Stimulated activated CD8-positive, alpha-beta memory T cell treated with anti-CD3 and anti-CD28 coated beads, Interleukin-15, amount 100 ng/mL, for 4 hours (primary cell): ENCODE results near the gene CCDC159.
A peak's percentile ranks its signal among the peaks of the same experiment; 100 is the strongest.
"Not testable (repeated sequence)": the region's sequence is repeated elsewhere in the genome, so short reads cannot be mapped to it uniquely, and the experiment has no call there.

ENCODE experiments used
- DNase-seq, 2 donors: peaks; one replicate each; pipeline ENCODE4 v3.0.0-alpha.2; 2020; ENCODE audit warnings: low read depth in 2 of 2

The CCDC159 gene, protein sequence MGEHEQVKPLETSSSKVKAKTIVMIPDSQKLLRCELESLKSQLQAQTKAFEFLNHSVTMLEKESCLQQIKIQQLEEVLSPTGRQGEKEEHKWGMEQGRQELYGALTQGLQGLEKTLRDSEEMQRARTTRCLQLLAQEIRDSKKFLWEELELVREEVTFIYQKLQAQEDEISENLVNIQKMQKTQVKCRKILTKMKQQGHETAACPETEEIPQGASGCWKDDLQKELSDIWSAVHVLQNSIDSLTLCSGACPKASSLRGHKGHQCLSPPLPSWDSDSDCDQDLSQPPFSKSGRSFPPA

DNA sequence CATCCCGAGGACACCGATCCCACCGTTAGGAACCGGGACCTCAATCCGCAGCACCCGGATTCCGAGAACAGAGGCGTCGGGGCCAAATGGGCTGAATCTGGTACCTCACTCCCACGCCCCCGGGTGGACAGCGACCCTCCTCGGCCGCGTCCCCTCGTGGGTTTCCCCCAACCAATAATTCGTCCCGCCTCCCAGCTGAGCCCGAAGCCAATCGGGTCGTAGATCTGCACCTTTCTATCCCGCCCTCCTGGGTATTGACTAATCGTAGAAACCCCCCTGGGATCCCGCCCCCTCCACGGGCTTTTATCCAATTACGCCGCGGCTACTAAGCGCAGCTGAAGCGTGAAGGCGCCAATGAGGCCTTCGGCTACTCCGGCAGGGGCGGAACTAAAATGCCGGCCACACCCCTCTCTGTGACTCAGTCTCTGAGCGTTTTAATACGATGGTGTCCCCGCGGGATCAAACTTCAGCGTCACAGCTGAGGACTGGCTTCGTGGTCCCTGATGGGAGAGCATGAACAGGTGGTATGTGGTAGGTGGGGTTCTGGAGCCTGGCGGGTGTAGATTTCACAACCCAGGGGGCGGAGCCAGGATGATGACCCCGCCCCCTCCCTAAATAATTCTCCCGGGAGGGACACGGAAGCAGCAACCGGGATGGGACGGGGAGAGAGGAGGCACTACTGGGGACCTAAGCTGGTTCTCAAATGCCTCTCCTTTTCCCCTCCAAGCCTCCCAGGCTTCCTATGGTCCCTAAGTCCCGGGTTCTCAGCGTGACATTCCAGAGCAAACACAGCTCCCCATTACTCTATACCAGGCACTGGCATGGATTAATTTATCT, at the start of gene CCDC159, which contains the start of gene TMEM205:
Gene CCDC159 (plus strand): TSS at position 416 of the 837 bp plus-strand sequence. CDS start 88 bp downstream, at position 504.
Gene TMEM205 (minus strand): TSS at position 165 of the 837 bp plus-strand sequence. CDS start 649 bp downstream, outside the sequence.
- peak; percentile 96 to 99 for DNase-seq

DNA sequence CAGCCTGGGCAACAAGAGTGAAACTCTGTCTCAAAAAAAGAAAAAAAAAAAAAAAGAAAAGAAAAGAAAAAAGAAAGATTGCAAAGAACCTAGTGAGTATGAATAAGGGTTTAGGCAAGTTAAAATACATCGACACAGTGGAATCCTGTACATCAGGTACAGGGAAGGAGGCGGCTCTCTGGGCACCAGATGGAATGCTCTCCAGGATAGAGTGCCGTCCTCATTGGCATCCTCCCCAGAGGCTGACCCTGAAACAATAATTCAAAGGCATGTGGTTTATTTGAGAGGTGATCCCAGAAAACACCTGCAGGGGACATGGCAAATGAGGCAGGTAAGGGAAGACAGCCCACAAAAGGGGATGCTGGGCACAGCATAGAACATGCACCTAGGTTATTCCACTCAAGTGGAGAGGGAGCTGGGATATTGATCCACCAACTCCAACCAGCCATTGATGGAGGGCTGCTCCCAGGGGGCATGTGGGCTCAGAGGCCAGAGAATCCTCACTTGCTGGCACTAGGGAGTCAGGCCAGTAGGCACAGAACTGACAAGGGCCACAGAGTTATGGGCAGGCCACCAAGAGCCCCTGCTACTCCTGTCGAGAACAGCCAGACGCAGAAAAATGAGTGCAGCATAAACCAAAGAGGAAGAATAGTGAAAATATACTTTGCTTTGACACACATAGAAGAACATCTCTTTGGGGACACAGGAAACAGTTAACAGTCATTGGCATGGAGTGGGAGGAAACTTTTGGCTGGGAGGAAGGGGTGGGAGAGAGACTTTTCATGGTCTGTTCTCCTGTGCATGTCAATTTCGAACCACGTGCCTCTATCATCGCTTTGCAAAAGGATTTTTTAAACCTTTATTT, 46.1 kb upstream of the CCDC159 start:
- DNase-seq: no peak

DNA sequence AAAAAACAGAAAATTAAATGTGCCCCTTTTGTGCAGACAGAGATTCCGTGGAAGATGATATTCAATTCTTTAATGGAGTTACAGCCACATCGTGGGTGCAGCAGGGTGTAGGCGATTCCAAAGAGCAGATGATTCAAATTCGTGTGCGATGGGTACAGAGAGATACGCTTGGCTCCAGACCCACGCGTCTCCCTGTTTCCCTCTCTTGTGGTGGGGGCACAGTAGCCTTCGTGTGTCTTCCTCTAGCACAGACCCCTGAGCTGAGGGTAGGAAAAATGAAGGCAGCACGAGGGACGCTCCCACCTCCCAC, 45.6 kb upstream of the CCDC159 start:
- no peak for DNase-seq

DNA sequence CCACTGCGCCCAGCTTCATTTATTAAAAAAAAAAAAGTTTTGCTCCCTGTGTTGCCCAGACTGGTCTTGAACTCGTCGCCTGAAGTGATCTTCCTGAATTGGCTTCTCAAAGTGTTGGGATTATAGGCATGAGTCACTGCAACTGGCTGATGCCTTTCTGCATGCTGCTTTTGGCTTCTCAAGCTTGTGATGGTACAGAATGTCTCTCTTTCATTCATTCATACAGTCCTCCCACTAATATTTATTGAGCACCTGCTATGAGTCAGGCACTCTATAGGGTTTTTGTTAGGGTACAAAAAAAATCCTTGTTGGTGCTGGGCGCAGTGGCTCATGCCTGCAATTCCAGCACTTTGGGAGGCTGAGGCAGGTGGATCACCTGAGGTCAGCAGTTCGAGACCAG, 41.4 kb upstream of the CCDC159 start:
- no peak for DNase-seq

DNA sequence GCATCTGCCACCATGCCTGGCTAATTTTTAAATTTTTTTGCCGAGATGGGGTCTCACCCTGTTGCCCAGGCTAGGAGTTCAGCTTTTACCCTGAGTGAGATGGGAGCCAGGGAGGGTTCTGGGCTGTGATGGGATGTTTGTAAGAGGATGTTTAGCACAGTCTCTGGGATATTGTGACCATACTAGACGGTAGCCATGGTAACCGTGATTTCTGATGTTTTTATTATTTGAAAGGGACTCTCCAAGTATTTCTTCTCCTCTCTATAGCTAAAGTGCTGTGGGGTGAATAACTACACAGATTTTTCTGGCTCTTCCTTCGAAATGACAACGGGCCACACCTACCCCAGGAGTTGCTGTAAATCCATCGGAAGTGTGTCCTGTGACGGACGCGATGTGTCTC, 40.0 kb upstream of the CCDC159 start:
- no peak for DNase-seq

DNA sequence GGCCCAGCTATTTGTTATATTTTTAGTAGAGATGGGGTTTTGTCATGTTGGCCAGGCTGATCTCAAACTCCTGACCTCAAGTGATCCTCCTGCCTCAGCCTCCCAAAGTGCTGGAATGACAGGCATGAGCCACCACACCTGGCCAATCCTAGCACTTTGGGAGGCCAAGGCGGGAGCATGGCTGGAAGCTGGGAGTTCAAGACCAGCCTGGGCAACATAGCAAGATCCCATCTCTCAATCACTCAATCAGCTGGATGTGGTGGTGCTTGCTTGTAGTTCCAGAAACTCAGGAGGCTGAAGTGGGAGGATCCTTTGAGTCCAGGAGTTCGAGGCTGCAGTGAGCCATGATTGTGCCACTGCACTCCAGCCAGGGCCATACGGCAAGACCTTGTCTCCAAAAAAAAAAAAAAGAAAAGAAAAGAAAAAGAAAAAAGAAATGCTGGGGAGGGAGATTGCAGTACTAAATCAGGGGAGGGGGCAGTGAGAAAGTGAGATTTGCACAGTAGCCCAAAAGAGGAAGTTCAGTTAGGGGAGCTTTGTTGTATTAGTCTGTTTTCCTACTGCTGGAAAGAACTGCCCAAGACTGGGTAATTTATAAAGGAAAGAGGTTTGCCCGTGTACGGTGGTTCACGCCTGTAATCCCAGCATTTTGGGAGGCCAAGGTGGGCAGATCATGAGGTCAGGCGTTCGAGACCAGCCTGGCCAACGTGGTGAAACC, 25.9 kb upstream of the CCDC159 start:
- not testable (repeated sequence) for DNase-seq

DNA sequence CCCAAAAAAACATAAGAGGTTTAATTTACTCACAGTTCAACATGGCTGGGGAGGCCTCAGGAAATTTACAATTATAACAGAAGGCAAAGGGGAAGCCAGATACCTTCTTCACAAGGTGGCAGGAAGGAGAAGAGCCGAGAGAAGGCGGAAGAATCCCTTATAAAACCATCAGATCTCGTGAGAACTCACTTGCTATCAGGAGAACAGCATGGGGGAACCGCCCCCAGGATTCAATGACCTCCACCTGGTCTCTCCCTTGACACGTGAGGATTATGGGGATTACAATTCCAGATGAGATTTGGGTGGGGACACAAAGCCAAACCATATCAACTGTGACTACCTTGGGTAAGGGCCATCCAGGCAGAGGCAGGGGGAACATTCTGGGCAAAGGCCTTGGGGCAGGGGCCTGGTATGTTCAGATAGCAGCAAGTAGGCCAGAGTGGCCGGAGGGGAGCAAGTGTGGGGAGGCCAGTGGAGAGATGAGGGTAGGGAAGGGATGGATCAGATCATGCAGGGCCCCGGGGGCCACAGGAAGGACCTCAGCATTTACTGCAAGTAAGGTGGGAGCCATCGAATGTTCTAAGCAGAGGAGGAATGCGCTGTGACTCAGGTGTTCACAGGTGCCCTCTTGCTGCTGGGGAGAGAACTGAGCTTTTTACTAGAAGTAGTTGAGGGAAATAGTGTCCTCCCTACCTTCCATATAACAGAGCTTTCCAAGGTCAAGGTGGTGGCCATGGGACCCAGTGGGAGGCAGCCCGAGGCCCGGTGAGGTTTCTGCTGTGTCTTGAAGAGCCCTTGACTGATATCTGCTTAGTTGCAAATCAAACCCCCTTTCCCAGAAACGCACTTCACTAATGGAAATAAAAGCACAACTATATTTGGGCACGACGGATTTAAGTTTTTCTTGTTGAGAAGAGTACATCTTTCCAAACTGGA, 24.9 kb upstream of the CCDC159 start:
- DNase-seq: no peak

DNA sequence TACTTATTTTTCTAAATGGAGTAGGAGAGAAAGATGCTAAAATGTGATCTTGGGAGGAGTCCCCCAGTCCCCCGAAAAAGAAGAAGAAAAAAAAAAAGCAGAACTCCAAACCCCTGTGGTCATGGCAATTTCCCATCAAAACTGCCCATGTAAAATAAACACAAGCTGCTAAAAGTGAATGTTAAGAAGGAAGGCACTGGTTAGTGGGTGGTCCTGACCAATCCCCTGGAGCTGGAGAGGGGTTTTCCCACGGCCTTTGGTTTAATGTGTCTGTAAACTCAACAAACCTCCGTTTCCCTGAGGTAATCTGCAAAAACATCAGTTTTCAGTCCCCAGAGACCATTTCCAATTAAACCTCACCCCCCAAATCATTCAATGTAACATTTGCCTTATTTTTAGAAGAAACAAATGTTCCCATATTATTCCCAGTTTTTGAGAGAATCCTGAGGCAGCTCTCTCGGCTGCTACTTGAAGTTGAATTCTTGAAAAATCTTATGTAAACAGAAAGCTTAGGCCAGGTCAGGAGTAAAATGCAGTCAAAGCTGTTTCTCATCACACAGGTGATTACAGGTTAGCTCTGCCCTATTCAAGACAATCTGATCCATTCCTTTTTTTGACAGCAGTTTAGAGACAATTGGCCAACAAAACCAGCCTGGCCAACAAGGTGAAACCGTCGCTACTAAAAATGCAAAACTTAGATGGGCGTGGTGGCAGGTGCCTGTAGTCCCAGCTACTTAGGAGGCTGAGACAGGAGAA, 23.9 kb upstream of the CCDC159 start:
- no peak for DNase-seq

DNA sequence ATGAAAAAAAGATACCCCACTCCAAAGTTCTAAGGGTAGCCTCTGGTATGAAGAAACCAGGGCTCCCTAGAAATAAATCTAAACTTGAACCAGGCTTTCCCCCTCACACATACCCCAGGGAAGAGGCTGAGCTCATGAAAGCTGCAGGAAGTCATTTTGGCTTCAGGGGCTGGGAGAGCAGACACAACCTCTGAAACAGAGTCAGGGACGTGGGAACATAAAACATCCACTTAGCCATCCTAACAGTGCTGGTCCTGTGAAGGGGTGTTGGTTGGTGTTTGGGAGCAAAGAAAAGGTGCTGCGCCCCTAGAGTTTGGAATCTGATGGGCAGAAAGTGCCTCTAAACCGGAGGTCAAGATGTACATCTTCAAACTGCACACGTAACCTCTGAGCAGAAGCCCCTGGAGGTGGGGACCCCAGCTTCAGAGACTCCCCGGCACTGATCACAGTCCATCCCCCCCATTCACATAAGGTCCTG, 22.7 kb upstream of the CCDC159 start:
- DNase-seq: no peak

DNA sequence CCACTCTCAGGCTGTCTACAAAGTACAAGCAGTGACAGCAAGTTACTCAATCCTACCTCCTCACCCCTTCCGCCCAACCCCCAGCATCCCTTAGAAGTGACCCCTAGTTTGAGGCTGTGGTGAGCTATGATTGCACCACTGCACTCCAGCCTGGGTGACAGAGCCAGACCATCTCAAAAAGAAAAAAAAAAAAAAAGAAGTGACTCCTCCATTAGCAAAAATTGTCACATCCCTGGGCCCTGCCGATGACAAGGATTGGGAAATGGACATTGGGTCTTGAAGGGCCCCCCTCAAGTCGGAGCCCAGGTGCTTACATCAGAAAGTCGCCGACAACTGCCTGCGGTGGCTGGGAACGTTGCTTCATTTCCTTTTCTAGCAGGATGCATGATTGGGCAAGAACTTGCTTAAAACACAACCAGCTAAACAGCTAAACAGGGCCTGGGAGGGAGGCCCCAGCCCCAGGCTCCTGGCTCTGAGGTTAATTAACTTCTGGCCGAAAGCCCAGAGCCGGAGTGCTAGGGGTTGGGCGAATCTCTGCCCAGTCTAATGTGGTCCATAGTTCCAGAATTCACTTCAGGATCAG, 22.1 kb upstream of the CCDC159 start:
- no peak for DNase-seq

DNA sequence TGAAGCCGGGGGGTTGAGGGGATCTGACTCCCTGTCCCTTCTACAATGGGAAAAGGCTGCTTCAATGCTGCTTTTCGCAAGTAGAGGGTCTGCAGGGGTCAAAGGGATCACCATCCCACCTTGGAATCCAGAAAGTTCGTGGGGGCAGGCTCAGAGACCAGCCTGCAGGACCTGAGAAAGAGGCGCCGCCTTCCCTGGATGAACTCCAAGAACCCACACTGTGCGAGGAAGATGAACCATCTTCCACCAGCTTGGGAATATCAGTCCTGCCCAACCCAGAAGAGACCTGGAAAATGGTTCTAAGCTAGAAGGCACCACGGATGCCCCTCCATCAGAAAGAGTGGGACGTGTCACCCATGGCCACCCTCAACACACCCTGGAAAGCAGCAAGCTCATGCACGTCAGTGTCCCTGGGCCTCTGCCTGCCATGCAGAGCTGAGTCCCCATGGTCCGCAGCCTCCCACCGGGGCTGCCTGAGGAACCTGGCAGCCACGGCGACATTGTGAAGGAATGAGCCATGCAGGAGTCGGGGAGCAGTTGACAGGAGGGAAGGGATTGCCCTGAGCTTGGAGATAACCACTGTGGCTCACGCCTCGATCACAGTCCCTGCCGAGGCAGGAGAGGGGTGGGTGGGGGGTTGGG, 21.4 kb upstream of the CCDC159 start:
- no peak for DNase-seq

DNA sequence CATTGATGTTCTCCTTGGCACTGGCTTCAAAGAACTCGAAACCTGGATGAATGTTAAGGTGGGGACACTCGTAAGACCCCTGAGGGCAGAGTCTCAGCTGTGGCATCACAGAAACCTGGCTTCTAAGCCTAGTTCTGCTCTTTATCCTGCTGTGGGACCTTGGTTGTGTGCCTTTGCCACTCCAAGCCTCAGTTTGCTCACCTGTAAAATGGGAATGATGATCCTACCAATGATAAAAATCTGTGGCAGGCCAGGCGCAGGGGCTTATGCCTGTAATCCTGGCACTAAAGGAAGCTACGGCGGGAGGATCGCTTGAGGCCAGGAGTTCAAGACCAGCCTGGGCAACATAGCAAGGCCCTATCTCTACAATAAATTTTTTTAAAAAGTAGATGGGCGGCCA, 20.8 kb upstream of the CCDC159 start:
- DNase-seq: no peak

DNA sequence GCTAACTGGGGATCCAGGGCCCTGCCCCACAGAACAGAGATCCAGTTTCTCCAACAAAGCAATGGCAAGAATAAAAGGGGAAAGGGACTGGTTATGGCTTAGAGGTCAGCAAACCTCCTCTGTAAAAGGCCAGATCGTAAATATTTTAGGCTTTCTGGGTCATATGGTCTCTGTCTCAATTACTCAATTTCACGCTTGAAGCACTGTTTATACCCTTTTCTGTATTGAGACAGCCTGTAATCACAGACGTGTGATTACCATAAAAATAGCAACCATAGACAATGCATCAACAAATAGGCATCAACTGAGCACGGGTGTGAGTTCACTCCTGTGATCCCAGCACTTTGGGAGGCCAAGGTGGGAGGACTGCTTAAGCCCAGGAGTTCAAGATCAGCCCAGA, 16.2 kb upstream of the CCDC159 start:
- DNase-seq: no peak

DNA sequence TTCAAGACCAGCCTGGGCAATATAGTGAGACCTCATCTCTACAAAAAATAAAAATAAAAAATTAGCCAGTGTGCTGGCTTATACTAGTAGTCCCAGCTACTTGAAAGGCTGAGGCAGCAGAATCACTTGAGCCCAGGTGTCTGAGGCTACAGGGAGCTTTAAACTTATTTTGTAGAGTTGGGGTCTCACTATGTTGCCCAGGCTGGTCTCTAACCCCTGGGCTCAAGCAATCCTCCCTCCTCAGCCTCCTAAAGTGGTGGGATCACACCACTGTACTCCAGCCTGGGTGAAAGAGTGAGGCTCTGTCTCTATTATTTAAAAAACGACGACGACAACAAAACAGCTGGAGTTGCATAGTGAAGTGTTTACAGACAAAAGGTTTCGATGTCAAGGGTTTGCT, 14.8 kb upstream of the CCDC159 start:
- DNase-seq: no peak

DNA sequence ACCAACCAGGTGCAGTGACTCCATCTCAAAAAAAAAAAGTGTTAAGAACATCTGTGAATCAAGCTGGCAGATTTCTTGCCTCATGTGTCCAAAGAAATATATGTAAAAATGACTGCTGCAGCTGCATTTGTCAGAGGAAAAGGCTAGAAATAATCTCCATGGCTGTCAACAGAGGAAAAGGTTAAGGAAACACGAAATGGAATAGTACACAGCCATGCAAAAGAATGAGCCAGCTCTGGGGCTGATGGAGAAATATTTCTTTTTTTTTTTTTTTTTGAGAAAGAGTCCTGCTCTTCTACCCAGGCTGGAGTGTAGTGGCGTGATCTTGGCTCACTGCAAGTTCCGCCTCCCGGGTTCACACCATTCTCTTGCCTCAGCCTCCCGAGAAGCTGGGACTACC, 13.5 kb upstream of the CCDC159 start:
- no peak for DNase-seq

DNA sequence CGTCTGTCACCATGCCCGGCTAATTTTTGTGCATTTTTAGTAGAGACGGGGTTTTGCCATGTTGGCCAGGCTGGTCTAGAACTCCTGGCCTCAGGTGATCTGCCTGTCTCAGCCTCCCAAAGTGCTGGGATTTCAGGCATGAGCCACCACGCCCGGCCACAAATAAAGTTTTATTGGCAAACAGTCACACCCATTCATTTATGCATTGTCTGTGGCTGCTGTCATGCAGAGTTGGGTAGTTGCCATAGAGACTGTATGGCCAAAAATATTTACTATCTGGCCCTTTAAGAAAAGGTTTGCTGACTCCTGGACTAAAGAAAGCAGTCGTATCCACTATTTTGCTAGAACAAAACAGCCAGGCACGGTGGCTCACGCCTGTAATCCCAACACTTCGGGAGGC, 12.5 kb upstream of the CCDC159 start:
- DNase-seq: not testable (repeated sequence)

DNA sequence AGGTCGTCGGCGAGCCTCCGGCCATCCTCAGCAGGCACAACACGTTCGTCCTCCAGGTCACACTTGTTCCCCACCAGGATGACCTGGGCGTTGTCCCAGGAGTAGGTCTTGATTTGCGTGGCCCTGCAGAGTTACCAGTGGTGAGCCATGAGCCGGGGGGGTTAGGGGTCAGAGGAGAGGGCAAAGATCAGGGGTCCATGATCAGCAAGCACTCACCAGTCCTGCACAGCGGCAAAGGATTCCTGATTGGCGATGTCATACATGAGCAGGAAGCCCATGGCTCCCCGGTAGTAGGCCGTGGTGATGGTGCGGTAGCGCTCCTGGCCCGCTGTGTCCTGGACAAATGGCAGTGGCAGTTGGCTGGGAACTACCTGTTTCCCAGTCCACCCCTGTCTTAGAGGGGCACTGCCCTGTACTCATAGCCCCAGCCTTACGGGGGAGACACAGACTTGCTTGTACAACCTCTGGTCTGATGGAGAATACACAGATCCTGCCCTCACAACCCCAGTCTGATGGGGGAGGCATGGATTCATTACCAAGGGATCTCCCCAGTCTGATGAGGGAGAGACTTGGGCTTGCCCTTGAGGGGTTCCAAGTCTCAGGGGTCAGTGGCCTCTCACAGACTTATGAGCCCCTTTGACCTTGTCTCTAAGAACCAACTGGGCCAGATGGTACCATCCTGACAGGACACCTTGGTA, 10.7 kb upstream of the CCDC159 start:
- DNase-seq: no peak

DNA sequence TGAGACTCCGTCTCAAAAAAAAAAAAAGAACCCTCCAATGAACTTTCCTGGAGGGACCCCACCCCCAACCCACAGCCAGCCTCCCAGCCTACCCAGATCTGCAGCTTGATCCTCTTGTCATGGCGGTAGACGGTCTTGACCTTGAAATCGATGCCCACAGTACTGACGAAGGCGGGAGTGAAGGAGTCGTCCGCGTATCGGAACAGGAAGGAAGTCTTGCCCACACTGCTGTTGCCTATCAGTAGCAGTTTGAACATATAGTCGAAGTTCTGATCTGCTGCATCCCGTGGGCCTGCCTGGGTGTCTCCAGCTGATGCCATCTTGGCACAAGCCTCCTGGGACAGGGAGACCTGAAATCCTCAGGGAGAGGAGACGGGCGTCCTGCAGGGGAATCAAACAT, 9.2 kb upstream of the CCDC159 start:
- no peak for DNase-seq
